NCI-H524 (cell line): ENCODE results near the gene TRAPPC6A.

ENCODE experiments used
- DNase-seq, 2 experiments: peaks; one replicate each; lab custom pipeline; 2025; lab: John Stamatoyannopoulos, UW

TRAPPC6A gene

GRCh38 chr19:45186509-45187334, 8.7 kb upstream of the TRAPPC6A start:
- DNase-seq: peak in 1 of 2 experiments; percentile 2

DNA sequence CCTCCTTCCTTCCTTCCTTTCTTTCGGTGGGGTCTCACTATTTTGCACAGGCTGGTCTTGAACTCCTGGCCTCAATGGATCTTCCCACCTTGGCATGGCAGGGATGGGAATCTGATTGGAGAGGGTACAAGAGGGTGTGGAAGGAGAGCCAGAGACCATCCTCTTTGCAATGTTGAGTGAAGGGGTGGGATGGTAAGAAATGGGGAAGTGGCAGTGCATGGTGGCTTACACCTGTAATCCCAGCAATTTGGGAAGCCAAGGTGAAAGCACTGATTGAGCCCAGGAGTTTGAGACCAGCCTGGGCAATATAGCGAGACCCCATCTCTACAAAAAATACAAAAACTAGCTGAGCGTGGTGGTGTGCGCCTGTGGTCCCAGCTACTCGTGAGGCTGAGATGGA, 6.1 kb upstream of the TRAPPC6A start:
- DNase-seq: no peak

DNA sequence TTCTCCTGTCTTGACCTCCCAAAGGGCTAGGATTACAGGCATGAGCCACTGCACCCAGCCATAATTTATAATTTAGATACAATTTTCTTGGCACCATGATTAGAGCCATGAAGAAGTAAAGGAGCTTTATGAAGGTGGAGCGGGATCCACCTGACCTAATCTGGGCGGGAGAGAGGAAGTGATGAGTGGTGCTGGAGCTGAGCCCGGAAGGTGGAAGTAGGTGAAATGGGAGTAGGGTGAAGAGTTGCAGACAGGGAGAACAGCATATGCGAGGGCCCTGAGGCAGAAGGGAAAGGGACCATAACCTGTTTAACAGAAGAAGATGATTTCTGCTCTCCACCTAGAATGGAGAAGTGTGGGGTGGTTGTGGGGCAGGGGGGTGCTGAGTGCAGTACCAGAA, 4.7 kb upstream of the TRAPPC6A start:
- no peak for DNase-seq

- DNase-seq: no peak
Measured at GRCh38 chr19:45180936-45181335, 2.9 kb upstream of the TRAPPC6A start.

- no peak for DNase-seq
Measured at GRCh38 chr19:45179892-45180370, 1.9 kb upstream of the TRAPPC6A start.

GRCh38 chr19:45179072-45179891, 1.2 kb upstream of the TRAPPC6A start:
- DNase-seq: no peak

DNA sequence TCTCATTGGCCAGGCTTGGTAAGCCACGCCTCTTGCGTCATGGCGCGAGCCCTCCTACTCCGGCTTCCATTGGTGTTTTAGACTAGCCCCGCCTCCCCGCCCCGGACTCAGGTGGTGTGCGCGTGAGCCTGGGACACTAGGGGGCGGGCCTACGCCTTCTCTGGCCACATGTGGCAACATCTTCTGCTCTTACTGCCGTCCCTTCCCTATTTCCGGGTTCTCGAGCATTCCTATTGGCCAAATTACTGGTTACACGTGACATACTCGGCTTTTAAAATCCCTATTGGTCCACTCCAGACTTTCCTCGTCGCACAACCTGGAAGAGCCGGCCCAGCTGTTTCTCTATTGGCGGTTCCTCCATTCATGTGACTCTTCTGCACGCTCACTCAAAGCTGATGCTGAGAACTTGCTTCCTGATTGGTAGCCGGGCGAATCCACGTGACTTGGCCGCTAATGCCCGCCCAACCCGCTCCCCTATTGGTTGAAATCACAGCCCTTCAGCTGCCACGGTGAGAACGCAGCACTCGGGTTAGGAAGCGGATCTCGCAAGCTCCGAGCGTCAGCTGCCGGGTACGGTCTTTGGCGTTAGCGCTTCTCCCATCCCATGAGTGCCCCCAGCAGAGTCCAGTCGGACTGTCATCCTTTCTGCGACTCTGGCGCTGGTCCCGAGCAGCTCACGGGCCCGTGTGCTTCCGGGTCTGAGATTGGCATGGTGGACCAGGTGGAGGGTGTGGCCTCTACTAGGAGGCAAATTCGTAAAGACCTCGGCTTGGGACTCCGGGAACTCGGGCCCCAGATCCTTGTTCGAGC, 430 bp upstream of the TRAPPC6A start, which contains the start of gene BLOC1S3:
BLOC1S3 (plus strand) TSS at position 523 of the 810 bp plus-strand sequence. CDS start 513 bp downstream, outside the sequence.
- DNase-seq: peak; percentile 98 to 100

GRCh38 chr19:45175515-45176345, 2.3 kb downstream of the TRAPPC6A start:
- DNase-seq: no peak

- no peak for DNase-seq
Measured at GRCh38 chr19:45173816-45174215, 4.2 kb downstream of the TRAPPC6A start.

GRCh38 chr19:45172611-45173208, 5.3 kb downstream of the TRAPPC6A start:
- no peak for DNase-seq

DNA sequence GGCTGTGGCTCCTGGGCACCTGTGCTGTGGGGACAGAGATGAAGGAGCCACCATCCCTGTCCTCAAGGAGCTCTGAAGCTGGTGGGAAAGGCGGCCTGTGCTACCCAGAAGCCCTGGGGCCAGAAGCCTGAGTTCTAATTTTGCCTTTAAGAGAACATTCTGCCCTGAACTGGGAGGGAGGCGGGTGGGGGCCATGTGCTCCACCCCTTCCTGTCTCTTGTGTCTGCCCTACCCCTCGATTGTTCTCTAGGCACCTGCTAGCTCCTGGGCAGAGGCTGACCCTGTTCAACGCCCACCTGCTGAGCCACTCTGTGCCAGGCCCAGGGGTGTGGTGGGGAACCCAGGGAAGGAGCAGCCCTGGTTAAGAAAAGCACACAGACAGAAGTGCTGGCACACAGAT, 5.9 kb downstream of the TRAPPC6A start:
- no peak for DNase-seq

DNA sequence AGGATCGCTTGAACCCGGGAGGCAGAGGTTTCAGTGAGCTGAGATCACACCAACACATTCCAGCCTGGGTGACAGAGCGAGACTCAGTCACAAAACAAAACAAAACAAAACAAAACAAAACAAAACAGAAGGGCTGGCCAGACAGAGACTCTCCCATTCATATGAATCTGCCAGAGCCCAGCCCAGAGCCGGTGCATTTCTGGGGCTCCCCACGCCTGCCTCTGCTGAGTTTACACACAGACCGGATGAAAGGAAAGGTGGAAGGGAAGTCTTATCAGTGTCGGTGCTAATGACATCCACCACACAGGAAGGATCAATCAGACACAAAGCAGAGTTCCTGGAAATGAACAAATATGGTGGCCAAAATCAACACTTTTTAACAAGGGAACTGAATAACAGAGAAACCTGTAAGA, 6.8 kb downstream of the TRAPPC6A start:
- DNase-seq: no peak

GRCh38 chr19:45170146-45171106, 7.6 kb downstream of the TRAPPC6A start:
- no peak for DNase-seq

DNA sequence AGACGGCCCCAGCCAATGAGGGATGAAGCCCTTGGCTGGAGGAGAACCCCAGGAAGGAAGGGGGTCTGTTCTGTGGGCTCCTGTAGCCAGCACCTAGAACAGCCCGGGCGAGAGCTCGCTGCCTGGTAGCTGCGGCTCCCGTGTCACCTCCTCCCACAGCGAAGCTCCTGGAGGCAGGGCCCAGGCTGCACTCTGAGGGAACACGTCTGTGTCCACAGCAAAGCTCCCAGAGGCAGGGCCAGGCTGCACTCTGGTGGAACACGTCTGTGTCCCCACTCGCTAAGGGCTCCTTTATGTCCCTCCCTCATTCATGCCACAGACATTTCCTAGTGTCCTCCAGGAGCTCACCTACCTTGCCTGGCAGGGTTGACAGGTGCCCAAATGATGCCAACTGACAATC, 8.4 kb downstream of the TRAPPC6A start:
- DNase-seq: no peak

GRCh38 chr19:45168767-45169351, 9.2 kb downstream of the TRAPPC6A start:
- DNase-seq: peak in 1 of 2 experiments; percentile 13

DNA sequence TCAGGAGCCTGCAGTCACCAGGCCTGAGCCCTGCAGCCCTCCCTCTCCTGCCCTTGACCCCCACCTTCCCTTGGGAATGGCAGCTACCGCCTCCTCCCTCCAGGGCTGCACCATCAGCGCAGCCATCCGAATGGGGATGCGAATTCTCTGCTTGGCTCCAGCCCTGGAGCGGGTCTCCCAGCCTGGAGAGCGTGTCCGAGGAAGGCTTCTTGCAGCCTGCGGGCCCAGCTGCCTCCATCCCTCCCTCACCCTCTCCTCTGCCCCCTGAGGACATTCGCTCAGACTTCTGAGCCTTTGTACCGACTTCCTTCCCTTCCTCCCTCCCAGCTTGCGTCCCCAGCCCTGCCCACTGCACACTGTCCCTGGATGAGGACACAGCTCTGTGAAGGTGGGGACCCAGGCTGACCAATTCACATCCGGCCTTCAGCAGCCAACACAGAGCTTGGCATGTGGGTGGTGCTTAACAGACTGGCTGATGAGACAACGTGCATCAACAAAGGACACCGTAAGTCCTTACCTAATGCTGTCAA, 11.2 kb downstream of the TRAPPC6A start:
- DNase-seq: no peak

GRCh38 chr19:45164577-45165335, 13.3 kb downstream of the TRAPPC6A start:
- DNase-seq: peak in 1 of 2 experiments; percentile 37
